Prostate gland (tissue), 2 donors: ENCODE data around the gene OAT.

ENCODE experiments used
- CTCF ChIP-seq, 4 experiments: fragments of 200-600 bp in 2 of 4; fragments of 450-650 bp in 2 of 4; sonication (generic) in 2 of 4; IDR thresholded peaks; 1 replicate in 3 of 4; 2 replicates in 1 of 4; pipeline ENCODE4 v1.5.1; 2016 to 2019; ENCODE audit warnings: antibody characterized with exemption in 4 of 4, mild to moderate bottlenecking in 2 of 4, moderate library complexity in 2 of 4
- POLR2A ChIP-seq: fragments of 450-650 bp; IDR thresholded peaks from one replicate; pipeline ENCODE4 v1.6.1; 2016; ENCODE audit warnings: antibody characterized with exemption, mild to moderate bottlenecking
- POLR2AphosphoS5 ChIP-seq: sonication (generic); formaldehyde crosslinking; IDR thresholded peaks from one replicate; pipeline ENCODE4 v1.6.1; 2017; ENCODE audit warnings: antibody characterized with exemption

- TF ChIP-seq CTCF (IDR thresholded peaks at IDR 0.05) (no peak), POLR2A (no peak), POLR2AphosphoS5 (no peak)
Measured at GRCh38 chr10:124430077-124430476, 11.4 kb upstream of the OAT start.
